GM15510 (cell line): ENCODE measurements around the gene NOL7.

Experiments
- POLR2A ChIP-seq: IDR thresholded peaks from 3 replicates; pipeline ENCODE4 v1.6.1; 2011; ENCODE audit warnings: borderline replicate concordance; ENCODE audit not compliant: insufficient read length; ENCODE audit errors: extremely low read depth

NOL7 gene

DNA sequence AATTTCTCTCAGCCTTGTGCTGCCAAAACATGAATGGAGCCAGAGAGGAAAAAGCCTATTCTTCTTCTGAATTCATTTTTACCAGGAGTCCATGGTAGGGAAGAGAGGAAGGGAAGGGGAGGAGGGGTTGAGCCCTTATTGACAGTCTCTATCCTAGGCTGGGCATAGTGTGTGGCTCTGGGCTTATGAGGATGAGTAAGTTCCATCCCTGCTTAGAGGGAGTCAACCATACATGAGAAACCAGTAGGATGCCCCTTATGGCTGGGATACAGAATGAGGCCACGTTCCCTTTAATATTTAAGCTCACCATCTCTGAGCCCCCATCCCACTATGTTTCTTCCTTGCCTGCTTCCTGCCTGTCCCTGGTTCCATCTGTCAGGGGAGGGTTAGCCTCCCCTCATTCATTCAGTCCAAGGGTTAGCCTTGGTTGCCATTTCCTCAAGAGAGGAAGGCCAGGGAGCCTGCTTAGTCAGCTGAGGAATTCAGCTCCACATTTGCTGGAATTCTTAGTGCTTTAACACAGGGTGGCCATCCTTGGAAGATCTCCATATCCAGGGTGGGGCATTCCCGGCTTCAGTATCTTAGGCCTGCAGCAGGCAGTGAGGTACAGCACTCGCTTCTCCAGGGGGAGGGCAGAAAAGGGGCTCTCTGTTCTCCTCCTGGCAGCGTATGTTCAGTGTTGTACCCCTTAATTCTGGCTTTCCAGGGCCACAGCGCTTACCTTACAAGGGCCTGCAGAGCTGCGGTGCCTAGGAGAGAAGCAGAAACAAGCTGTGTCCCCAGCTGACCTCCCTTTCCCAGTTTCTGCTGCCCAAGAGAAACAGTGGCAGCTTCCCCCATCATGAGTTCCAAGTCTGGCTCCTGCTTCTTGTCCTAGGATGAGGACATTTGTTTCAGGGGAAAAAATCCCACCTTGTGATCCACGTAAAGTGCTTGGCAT, 28.3 kb upstream of the NOL7 start:
- no peak for TF ChIP-seq POLR2A

- no peak for TF ChIP-seq POLR2A
Measured at GRCh38 chr6:13589801-13590200, 25.3 kb upstream of the NOL7 start.

- no peak for TF ChIP-seq POLR2A
Measured at GRCh38 chr6:13590574-13591153, 24.5 kb upstream of the NOL7 start.

DNA sequence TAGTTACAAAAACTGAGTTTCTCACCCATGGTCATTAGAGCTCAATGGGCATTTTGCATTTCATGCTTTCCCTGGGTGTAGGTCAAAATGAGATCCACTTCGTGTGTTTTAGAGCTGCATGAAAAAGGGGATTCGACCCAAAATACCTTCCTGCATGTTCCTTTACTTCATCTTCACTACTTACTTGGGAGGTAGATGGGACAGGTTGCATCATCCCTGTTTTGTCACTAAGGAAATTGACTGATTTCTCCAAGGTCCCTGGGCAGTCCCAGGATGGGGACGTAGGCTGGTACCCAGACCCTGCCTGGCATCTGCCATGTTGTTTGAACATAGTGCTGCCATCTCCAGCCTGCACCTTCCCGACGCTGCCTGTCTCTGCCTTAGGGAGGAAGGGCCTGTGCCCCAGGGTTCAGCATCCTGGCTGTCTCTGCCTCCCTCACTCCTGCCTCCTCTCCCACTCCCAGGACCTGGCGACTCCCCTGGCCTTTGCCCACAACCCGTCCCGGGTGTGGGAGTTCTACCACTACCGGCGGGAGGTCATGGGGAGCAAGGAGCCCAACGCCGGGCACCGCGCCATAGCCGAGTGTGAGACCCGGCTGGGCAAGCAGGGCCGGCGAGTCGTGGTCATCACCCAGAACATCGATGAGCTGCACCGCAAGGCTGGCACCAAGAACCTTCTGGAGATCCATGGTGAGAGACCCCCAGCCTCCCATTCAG, 23.8 kb upstream of the NOL7 start:
- no peak for TF ChIP-seq POLR2A

GRCh38 chr6:13593103-13593502, 22.0 kb upstream of the NOL7 start:
- TF ChIP-seq POLR2A, result no peak

DNA sequence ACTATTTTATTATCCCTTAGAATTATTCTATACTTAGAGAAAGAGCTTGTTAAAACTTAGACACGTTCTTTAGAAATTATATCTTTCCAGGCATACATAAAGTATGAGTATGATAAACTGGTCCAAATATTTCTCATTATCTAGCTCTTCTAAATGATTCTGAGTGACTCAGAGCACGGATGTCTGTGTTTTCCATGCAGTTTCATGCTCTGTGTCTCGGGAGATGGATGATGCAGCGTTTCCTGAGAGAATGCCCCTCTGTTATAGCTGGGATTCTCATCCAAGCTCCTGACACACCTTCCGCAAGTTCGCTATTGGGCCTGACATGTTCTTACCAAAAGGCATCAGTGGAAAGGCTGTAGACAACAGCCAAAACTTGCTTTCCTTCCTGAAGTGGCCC, 21.4 kb upstream of the NOL7 start:
- TF ChIP-seq POLR2A, result no peak

DNA sequence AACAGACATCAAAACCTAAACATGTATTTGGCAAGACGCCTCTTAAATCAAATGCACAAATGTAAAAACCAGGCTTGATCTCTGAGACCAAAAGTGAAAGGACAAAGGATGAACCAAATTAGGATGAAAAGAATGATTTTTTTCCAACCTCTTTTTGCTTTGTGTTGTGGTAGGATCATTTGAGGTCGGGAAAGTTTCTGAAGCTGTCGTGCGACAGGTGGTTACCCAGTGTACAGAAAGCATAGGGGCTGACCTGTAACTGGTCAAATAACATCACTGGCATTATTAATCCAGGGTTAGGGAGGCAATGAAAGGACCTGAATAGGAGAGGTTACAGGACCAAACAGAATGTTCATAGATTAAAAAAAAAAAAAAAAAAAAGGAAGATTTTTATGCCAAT, 18.1 kb upstream of the NOL7 start:
- no peak for TF ChIP-seq POLR2A

DNA sequence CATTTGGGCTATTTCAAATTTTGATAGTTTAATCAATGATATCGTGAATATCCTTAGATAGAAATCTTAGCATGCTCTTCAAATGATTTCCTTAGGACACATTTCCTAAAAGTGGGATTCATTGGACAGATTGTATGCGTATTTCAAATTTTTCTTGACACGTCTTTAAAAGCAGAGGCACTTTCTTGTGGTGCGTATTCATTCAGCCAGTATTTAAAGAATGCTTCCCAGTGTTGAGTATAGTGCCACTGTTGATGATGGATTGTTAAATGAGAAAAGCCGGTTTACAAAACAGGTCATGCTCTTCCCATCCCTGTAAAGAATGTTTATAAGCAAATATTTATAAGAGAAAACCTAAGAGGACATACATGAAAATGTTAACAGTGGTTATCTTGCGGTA, 15.1 kb upstream of the NOL7 start:
- no peak for TF ChIP-seq POLR2A

DNA sequence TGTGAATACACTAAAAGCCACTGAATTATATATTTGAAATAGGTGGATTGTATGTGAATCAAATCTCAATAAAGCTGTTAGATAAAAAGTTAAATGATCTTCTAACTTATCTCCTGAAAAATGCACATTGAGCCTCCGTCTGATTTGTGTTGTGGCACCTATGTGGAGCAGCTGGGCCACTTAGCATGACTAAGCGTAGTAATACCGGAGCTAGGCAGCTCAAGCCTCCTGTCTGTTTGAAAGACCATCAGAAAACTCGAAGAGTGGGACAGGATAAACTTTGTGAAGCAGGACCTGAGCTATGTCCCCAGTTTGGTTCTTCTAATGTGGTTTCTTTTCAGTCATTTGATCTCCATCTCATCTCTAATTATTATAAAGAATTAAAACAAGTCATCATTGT, 11.0 kb upstream of the NOL7 start:
- TF ChIP-seq POLR2A, result no peak

GRCh38 chr6:13604546-13605416, 10.4 kb upstream of the NOL7 start:
- TF ChIP-seq POLR2A, result no peak

DNA sequence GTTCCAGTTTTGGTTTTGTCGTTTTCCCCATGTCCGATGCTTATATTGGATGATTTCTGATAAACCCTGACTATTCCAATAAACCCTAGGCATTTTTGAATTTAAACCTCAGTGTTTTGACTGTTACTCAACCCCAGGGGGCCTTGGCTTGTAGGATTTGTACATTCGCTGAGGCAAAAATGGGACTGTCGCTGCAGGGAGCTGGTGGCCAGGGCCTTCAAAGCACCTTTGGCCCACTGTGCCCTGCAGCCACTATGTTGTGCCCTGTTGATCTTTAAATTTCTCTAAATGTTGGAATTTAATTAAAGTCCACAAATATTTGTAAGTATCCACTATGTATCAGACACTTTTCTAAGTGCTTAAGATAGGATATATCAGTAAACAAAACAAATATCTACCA, 9.5 kb upstream of the NOL7 start:
- TF ChIP-seq POLR2A, result no peak

DNA sequence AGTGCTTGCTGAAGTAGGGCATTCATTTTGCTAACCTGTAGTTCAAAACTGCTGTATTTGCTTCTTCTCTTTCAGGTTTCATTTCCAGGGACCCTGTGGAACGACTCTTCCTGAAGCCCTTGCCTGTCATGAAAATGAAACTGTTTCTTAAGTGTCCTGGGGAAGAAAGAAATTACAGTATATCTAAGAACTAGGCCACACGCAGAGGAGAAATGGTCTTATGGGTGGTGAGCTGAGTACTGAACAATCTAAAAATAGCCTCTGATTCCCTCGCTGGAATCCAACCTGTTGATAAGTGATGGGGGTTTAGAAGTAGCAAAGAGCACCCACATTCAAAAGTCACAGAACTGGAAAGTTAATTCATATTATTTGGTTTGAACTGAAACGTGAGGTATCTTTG, 3.4 kb upstream of the NOL7 start:
- no peak for TF ChIP-seq POLR2A

GRCh38 chr6:13613029-13613594, 2.0 kb upstream of the NOL7 start:
- TF ChIP-seq POLR2A, result no peak
